CD4-positive, alpha-beta T cell treated with Interleukin-21 for 1 hour (primary cell): ENCODE results near the gene APPBP2.
"Not testable (repeated sequence)": the region's sequence is repeated elsewhere in the genome, so short reads cannot be mapped to it uniquely, and the experiment has no call there.

Experiments
- DNase-seq: peaks from one replicate; pipeline ENCODE4 v3.0.0-alpha.2; 2020

APPBP2 gene

DNA sequence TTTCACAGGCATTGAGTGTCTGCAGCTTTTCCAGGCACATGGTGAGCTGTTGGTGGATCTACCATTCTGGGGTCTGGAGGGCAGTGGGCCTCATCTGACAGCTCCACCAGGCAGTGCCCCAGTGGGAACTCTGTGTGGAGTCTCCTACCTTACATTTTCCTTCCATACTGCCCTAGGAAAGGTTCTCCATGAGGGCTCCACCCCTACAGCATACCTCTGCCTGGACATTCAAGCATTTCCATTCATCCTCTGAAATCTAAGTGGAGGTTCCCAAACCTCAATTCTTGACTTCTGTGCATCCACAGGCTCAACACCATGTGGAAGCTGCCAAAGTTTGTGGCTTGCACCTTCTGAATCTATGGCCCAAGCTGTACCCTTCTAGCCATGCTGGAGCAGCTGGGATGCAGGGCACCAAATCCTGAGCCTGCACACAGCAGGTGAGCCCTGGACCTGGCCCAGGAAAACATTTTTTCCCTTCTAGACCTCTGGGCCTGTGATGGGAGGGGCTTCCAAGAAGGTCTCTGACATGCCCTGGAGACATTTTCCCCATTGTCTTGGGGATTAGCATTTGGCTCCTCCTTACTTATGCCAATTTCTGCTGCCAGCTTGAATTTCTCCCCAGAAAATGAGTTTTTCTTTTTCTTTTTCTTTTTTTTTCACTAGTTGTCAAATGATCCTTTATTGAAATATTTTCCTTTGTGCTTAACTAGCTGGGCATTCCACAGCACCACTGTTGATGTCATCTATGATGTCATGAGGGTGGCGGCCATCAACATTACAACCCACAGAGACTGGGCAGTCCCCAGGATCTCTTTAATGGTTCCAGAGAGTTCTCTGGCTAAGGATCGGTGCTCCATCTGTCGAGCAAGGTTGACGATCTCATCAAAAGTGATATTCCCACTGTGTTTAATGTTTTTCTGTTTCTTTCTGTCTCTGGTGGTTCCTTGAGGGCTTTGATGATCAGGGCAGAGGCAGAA, 92.7 kb downstream of the APPBP2 start:
- not testable (repeated sequence) for DNase-seq

DNA sequence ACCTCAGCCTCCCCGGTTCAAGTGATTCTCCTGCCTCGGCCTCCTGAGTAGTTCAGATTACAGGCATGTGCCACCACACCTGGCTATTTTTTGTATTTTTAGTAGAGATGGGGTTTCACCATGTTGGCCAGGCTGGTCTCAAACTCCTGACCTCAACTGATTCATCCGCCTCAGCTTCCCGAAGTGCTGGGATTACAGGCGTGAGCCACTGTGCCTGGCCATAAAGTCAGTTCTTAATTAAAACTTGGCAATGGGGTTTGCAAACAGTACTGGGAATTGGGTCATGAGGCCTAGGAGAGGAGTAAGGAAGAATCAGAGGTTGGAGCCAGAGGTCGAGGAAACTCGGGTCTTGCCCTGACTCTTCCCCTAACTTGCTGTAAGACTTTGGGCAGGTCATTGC, 95.5 kb downstream of the APPBP2 start:
- DNase-seq, result not testable (repeated sequence)

DNA sequence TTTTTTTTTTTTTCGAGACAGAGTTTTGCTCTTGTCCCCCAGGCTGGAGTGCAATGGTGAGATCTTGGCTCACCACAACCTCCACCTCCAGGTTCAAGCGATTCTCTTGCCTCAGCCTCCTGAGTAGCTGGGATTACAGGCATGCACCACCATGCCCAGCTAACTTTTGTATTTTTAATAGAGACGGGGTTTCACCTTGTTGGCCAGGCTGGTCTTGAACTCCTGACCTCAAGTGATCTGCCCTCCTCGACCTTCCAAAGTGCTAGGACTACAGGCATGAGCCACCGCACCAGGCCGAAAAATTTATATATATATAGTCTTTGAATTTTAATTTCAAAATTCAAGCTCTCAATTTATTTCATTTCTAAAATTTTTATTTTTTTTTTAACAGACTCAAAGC, 97.6 kb downstream of the APPBP2 start:
- DNase-seq, result not testable (repeated sequence)

DNA sequence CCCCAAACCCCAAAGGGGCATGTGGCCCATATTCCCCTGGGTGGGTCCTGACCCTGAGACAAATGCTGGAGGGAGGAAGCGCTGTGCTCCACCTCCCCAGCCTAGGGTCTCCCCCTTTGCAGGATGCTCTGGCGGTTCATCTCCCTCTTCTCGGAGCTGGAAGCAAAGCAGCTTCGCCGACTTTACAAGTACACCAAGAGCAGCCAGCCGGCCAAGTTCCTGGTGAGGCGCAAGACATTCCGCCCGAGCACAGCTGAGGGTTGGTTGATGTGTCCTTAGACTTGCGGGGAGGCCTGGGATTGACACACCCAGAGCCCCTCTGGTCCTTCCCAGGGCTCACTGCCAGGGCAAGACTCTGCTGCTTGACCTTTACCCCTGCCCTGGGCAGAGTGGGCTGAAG, 99.4 kb downstream of the APPBP2 start:
- no peak for DNase-seq

GRCh38 chr17:60425626-60426025, 100.4 kb downstream of the APPBP2 start:
- no peak for DNase-seq

DNA sequence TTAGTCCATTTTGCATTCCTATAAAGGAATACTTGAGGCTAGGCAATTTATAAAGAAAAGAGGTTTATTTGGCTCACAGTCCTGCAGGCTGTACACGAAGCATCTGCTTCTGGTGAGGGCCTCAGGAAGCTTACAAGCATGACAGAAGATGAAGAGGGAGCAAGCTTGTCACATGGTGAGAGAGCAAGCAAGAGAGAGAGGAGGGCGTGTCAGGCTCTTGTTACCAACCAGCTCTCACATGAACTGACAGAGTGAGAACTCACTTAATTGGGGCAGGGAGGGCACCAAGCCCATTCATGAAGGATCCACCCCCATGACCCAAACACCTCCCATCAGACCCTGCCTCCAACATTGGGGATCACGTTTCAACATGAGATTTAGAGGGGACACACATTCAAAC, 102.2 kb downstream of the APPBP2 start:
- DNase-seq, result no peak

DNA sequence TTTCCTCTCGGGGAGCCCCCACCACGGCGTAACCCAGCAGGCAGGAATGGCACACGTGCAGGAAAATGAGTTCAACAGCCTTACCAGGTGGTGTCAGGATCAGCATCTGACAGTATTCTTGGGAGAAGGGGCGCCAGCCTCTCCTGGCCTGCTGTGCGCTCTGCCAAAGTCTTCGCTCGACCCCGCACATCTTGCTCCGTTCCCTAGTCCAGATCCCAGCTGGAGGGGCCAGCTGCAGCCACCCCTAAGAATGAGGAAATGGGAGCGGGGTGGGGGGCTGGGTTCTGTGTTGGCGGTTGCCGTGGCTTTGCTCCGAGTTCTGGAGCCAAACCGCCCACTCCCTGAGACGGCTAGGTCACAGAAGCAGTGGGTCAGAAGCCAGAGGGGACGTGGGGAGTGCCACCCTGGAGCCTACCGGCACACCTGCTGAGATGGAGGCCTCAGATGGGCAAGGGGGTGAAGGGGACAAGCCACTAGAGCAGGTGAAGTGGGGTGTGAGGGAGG, 103.8 kb downstream of the APPBP2 start, which contains the start of gene CHCT1:
TSS of gene CHCT1 (plus strand) at position 328 of the 504 bp plus-strand sequence. CDS start at position 432, 104 bp downstream.
- no peak for DNase-seq

DNA sequence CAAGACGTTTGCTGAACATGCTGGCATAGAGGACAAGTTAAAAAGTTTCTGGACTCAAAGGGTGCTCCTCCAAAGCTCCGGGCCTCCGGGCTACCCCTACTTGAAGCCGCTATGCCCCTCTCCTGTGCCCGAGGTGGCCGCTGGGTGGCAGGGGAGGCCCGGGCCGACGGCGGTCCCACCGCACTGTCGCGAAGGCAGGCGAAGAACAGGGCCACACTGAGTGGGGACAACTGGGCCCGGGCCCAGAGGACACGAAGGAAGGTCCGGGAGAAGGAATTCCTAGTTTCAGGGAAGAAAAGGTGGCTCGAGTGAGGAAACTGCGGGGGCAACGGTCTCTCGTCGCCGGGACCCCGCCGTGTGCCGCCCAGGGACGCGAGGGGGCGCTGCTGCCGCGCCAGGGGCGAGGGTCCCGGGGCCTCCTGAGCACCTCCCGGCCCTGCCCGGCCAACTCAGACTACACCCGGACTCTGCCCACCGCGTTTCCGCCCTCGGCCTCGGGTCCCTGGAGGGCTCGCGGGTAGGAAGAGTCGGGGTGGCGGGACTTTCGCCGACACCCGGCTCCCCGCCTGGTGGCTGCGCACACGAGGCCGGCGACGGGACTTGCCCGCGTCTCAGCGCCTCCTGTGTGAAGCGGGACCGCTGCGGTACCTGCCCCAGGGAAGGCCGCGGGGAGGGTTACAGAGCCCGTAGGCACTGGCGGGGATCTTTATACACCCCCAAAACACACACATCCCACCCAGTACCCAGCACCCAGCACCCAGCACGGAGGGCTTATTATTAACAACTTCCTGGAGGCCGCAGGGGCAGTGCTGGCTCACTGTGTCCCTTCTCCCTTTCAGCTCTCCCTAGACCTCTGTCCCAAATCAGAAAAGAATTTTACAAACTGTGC, 104.5 kb downstream of the APPBP2 start:
- peak; percentile 75 for DNase-seq

- DNase-seq, result not testable (repeated sequence)
Measured at GRCh38 chr17:60419875-60420274, 106.2 kb downstream of the APPBP2 start.

- DNase-seq, result not testable (repeated sequence)
Measured at GRCh38 chr17:60419003-60419402, 107.0 kb downstream of the APPBP2 start.

DNA sequence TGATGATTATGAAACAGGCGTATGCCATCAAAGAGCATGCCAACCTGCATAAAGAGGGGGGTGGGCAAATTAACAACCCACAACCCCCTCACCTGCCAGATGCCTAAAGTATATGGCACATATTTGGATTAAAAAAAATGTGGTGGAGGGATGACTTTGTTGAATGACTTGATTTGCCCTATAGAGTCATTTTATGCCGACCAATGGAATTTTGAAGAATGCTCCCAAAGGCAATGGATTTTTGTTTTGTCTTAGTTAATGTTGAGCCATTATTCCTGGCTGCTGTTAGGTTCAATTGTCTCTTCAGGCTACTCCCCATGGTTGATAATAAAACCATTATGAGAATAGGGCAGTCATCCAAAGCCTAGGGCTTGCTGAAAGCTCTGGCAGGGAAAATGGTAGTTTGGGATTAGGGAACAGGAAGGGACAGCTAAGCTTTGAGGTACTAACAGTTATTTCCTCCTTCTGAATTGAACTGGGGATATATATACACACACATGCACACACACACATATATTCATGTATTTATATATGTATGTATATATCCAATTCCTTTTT, 109.6 kb downstream of the APPBP2 start:
- DNase-seq, result no peak

DNA sequence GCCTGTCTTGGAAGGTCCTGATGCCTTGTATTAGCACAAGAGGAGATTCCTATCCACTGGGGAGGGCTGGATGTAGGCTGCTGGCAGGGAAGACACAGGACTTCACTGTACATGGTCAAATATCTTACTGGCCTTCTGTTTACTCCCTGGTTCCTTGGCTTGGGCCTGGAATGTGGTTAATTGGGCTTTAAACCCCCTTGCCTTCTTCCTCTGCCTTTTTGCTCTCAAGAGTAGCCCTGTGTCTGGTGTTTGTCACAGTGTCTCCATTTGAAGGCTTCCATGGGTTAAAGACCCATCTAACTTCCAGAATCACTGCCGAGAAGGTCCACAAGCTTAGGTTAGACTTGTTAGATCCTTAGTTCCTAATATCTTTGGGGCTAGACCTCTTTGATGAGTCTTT, 110.9 kb downstream of the APPBP2 start:
- DNase-seq, result no peak

GRCh38 chr17:60412701-60413100, 113.3 kb downstream of the APPBP2 start:
- DNase-seq, result no peak

- no peak for DNase-seq
Measured at GRCh38 chr17:60410001-60410400, 116.0 kb downstream of the APPBP2 start.

DNA sequence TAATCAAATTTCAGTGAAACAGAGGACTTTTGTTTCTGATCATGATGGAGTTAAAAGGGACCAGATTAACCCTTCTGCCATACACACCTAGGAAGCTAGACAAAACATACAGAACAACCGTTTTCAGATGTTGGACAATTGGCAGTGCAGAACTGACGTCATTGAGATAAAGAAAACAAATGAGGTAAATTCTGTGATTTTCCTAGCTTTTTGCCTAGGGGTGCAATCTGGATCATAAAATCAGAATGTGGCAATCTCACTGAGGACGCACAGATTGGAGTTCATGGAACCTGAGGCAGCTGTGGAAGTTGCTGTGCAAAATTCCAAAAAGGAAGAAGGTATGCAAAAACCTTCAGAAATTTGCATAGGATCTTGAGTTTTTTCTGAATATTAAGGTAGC, 119.2 kb downstream of the APPBP2 start:
- DNase-seq, result no peak

DNA sequence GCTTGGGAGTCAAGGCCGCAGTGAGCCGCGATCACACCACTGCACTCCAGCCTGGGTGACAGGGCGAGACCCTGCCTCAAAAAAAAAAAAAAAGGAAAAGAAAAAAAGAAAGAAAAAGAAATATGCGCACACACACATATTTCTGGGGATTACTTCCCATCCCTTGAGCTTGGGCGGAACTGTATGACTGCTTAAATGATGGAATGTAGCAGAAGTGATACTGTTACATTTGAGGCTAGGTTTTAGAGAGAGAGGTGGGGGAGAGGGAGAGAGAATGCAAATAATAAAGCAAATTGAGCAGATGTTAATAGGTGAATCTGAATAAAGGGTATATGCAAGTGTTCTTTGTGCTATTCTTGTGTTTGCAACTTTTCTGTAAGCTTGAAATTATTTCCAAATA, 122.1 kb downstream of the APPBP2 start:
- DNase-seq, result no peak

- no peak for DNase-seq
Measured at GRCh38 chr17:60403523-60403810, 122.6 kb downstream of the APPBP2 start.

- no peak for DNase-seq
Measured at GRCh38 chr17:60401819-60402218, 124.2 kb downstream of the APPBP2 start.

DNA sequence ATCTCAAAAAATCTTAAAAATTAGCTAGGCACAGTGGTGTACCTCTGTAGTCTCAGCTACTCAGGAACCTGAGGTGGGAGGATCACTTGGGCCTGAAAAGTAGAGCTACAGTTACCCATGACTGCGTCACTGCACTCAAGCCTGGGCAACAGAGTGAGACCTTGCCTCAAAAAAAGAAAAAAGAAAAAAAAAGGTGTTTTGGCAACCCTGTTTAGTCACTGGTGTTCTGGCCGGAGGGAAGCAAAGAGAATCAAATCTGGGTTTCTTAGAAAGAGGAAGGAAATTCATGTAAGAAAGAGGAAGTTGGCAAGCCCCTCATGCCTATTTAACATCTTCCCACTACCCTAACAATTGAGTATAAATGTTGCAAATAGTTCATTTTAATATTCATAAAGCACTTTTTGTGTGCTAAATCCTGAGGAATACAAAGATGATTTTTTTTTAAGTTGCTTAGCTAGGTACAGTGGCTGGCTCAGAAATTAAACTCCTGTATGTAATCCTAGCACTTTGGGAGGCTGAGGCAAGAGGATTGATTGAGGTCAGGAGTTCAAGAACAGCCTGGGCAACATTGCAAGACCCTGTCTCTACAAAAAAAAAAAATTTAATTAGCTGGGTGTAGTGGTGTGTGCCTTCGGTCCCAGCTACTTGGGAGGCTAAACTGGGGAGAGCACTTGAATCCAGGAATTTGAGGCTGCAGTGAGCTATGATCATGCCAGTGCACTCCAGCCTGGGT, 127.6 kb downstream of the APPBP2 start:
- peak; percentile 18 for DNase-seq

DNA sequence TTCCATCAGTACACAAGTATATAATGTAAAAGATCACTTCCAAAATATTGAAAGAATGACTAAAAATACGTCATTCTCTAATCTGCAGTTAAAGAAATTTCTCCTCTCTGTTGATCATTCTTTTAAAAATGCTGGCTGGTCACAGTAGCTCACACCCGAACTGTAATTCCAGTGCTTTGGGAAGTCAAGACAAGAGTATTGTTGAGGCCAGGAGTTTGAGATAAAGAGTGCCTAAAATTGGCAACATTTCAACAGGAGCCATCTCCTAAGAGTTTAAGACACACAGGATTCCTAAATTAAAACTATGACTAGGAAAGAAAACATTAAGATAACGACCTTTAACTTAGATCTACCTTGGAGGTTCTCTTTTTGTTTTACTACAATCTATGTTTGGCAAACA, 129.6 kb downstream of the APPBP2 start:
- no peak for DNase-seq

DNA sequence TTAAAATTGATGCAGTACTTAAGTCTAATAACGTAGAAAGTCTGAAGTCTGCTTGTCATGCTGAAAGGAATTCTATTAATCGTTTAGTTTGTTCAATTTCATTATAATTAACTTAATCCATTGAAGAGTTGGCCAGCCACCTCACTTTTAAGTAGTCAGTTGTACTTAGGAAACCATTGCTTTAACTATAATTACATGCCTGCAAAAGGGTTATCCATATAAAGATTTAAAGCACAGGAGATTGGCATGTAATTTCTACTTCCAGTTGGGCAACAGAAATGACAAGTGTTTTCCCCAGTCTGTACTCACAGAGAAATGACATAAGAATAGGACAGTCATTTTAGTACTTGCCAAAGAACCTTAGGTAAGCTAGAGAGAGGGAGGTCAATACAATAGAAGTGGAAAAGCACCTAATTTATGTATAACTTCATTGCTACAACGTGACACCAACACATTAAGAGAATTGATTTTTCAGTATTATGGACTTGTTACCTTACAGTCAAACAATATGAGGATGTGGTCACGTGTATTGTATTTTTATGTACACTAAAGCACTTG, 130.5 kb downstream of the APPBP2 start:
- no peak for DNase-seq
